Smooth muscle cell (in vitro differentiated cells): Measurements from ENCODE around the gene CDC42EP4. TPM values are rescaled to one million over a fixed set of nuclear protein-coding genes. Genes with fewer than 3 reads are reported as not detected.
"Not testable (repeated sequence)": the region's sequence is repeated elsewhere in the genome, so short reads cannot be mapped to it uniquely, and the experiment has no call there.

ENCODE experiments used
- DNase-seq: peaks from one replicate; lab custom pipeline; 2025; ENCODE audit not compliant: unreplicated experiment; lab: John Stamatoyannopoulos, UW
- H2AFZ ChIP-seq: fragments of 200-600 bp; sonication (generic); 2 replicates; pipeline ENCODE4 v1.6.0; 2016; ENCODE audit warnings: antibody characterized with exemption, low read depth, mild to moderate bottlenecking
- H3F3A ChIP-seq: fragments of 200-600 bp; sonication (generic); 2 replicates; pipeline ENCODE4 v1.6.0; 2017; ENCODE audit warnings: antibody characterized with exemption, low read depth
- H3K27ac ChIP-seq: fragments of 200-600 bp; sonication (generic); 2 replicates; pipeline ENCODE4 v1.5.1; 2016; ENCODE audit warnings: low read depth, mild to moderate bottlenecking
- H3K27me3 ChIP-seq: fragments of 200-600 bp; sonication (generic); 2 replicates; pipeline ENCODE4 v1.6.1; 2016; ENCODE audit warnings: low read depth, mild to moderate bottlenecking
- H3K36me3 ChIP-seq: fragments of 200-600 bp; sonication (generic); 2 replicates; pipeline ENCODE4 v1.5.1; 2016; ENCODE audit warnings: low read depth
- H3K4me1 ChIP-seq: fragments of 200-600 bp; sonication (generic); 2 replicates; pipeline ENCODE4 v1.5.1; 2016; ENCODE audit warnings: low read depth
- H3K4me2 ChIP-seq: fragments of 200-600 bp; sonication (generic); 2 replicates; pipeline ENCODE4 v1.6.0; 2016; ENCODE audit warnings: mild to moderate bottlenecking
- H3K4me3 ChIP-seq: fragments of 200-600 bp; sonication (generic); 2 replicates; pipeline ENCODE4 v1.5.1; 2016; ENCODE audit warnings: mild to moderate bottlenecking
- H3K79me2 ChIP-seq: fragments of 200-600 bp; sonication (generic); 2 replicates; pipeline ENCODE4 v1.6.0; 2016; ENCODE audit warnings: low read depth, mild to moderate bottlenecking
- H3K9ac ChIP-seq: fragments of 200-600 bp; sonication (generic); 2 replicates; pipeline ENCODE4 v1.6.0; 2016; ENCODE audit warnings: low read depth
- H3K9me3 ChIP-seq: fragments of 200-600 bp; sonication (generic); replicated peaks from 2 replicates; pipeline ENCODE4 v1.5.1; 2016; ENCODE audit warnings: low read depth
- H4K20me1 ChIP-seq: fragments of 200-600 bp; sonication (generic); 2 replicates; pipeline ENCODE4 v1.6.0; 2016; ENCODE audit warnings: low read depth
- CTCF ChIP-seq: fragments of 200-600 bp; sonication (generic); IDR thresholded peaks from 2 replicates; pipeline ENCODE4 v1.5.1; 2017; ENCODE audit warnings: borderline replicate concordance, mild to moderate bottlenecking, antibody characterized with exemption; ENCODE audit not compliant: insufficient read depth, poor library complexity, severe bottlenecking
- WGBS: methylation state at CpG from one replicate; pipeline ENCODE4 v1.1.7; 2016; ENCODE audit warnings: low lambda C conversion rate; 5-methylcytosine and 5-hydroxymethylcytosine counted together
- polyA plus RNA-seq: library from polyadenylated mRNA; unstranded; fragments of >200 nt; fragmentation: Nextera tagmentation; extraction: Ambion mirVana; gene quantifications from 2 replicates; pipeline ENCODE4 v1.2.1, GENCODE V29; 2016
- total RNA-seq: library from RNA; depleted of rRNA; stranded (reverse); fragments of >200 nt; gene quantifications from 2 replicates; pipeline ENCODE4 v1.2.3, GENCODE V29; 2014

CDC42EP4 gene
- total and polyA plus RNA-seq, 2 experiments from 2014 or later, result 15.1 to 21.4 TPM

GRCh38 chr17:73311428-73311780 is 397 bp downstream of the CDC42EP4 start:
- H3K4me1 ChIP-seq, result peaks cover 25% of the 10 kb centered on the region
- peak overlapping the region; percentile 71 for H2AFZ ChIP-seq
- H3K4me3 ChIP-seq, result peak overlapping the region; percentile 97
- no peak for TF ChIP-seq CTCF
- peaks cover 30% of the 10 kb centered on the region for H4K20me1 ChIP-seq
- no peaks in the 10 kb centered on the region for H3K27me3 ChIP-seq
- WGBS, result 1% methylated on average over 36 of the region's 38 CpGs
- peaks cover 5% of the 10 kb centered on the region for H3F3A ChIP-seq
- no peaks in the 10 kb centered on the region for H3K9me3 ChIP-seq
- no peaks in the 10 kb centered on the region for H3K36me3 ChIP-seq
- peak overlapping the region; percentile 97 for H3K4me2 ChIP-seq
- H3K27ac ChIP-seq, result peak overlapping the region; percentile 82
- peaks cover 39% of the 10 kb centered on the region for H3K79me2 ChIP-seq
- DNase-seq, result no peak
- peak overlapping the region; percentile 93 for H3K9ac ChIP-seq

DNA sequence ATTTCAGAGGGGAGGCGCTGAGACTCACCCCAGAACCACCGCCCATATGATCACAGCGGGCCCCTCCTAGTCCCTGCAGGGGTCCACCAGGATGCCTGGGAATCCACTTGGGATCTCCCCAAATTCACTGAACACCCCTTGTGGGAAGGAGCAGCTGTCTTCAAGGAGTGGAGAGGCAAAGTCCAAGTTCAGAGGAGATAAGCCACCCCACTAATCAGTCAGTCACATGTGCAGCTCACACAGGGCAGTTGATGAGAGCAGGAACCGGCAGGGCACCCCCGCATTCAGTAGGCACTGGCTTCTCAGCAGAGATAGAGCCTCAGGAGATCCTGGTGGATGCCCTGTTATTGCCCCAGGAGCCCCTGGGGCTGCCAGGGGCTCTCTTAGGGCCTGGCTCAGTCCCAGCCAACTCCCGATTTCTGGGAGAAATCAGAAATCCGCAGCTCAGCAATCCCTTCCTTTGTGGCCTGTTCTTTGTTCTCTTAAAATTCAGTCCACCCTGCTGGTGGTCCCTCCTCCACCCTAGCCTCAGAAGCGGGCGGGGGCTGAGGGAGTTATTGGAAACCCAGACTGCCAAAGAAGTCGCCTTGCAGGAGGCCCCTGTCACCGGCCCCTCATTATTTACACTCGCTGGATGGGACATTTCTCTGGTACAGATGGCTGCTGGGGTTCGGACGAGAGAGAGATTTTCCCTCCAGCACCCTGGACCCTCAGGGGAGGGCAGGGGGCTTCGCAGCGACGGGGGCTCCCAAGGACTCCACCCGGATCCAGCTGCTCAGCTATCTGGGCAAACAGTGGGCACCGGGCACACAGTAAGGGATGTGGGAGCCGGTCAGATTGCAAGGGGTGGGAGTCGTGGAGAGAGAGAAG is 1.8 kb downstream of the CDC42EP4 start:
- peaks cover 5% of the 10 kb centered on the region for H3F3A ChIP-seq
- no peaks in the 10 kb centered on the region for H3K36me3 ChIP-seq
- H2AFZ ChIP-seq, result peak overlapping the region; percentile 71
- H3K4me3 ChIP-seq, result peak overlapping the region; percentile 97
- no peaks in the 10 kb centered on the region for H3K27me3 ChIP-seq
- WGBS, result 17% methylated on average over 21 of the region's 21 CpGs
- no peaks in the 10 kb centered on the region for H3K9me3 ChIP-seq
- peaks cover 48% of the 10 kb centered on the region for H3K79me2 ChIP-seq
- peaks cover 33% of the 10 kb centered on the region for H3K4me1 ChIP-seq
- TF ChIP-seq CTCF, result no peak
- DNase-seq, result no peak
- peak overlapping the region; percentile 93 for H3K9ac ChIP-seq
- peaks cover 41% of the 10 kb centered on the region for H4K20me1 ChIP-seq
- H3K27ac ChIP-seq, result peak overlapping the region; percentile 82
- H3K4me2 ChIP-seq, result peak overlapping the region; percentile 97

- not testable (repeated sequence) for H3K27me3 ChIP-seq, H3K36me3 ChIP-seq, H3K9ac ChIP-seq, H2AFZ ChIP-seq, H3K9me3 ChIP-seq, DNase-seq, H3F3A ChIP-seq, H3K27ac ChIP-seq
- H3K4me2 ChIP-seq, result peak overlapping the region; percentile 97
- WGBS, result 87% methylated on average over 4 of the region's 5 CpGs
- peaks cover 36% of the 10 kb centered on the region for H3K4me1 ChIP-seq
- H4K20me1 ChIP-seq, result peaks cover 51% of the 10 kb centered on the region
- H3K79me2 ChIP-seq, result peaks cover 53% of the 10 kb centered on the region
- H3K4me3 ChIP-seq, result peak overlapping the region; percentile 97
These were observed 2.8 kb downstream of the CDC42EP4 start for GRCh38 chr17:73308959-73309358.

GRCh38 chr17:73308017-73308823 is 3.6 kb downstream of the CDC42EP4 start:
- Histone ChIP-seq H3K27ac (peak overlapping the region; percentile 22), H3K9ac (no peak overlapping the region), H3K4me1 (peaks cover 36% of the 10 kb centered on the region), H3K4me3 (peak overlapping the region; percentile 97), H3K27me3 (no peaks in the 10 kb centered on the region), H3K79me2 (peaks cover 61% of the 10 kb centered on the region), H3K9me3 (no peaks in the 10 kb centered on the region), H3F3A (peaks cover 12% of the 10 kb centered on the region), H4K20me1 (peaks cover 58% of the 10 kb centered on the region), H3K4me2 (peak overlapping the region; percentile 61), H2AFZ (no peak overlapping the region), H3K36me3 (no peaks in the 10 kb centered on the region)
- DNase-seq, result no peak
- WGBS, result 36% methylated on average over 23 of the region's 23 CpGs
- no peak for TF ChIP-seq CTCF
